ENCODE measurements around the gene SENP2. TPM values are rescaled to one million over a fixed set of nuclear protein-coding genes. Genes with fewer than 3 reads are reported as not detected.

SENP2 gene
- total RNA-seq, 1 experiment from 2014 or later, result 52.7 TPM

- ChIA-PET POLR2A (no interaction called here), CTCF (interaction anchor here (0.6 to 1.4 kb wide), 3 partner anchors 16 to 235 kb away, joined by 5 to 10 read pairs (median 10); no protein-coding TSS in a partner anchor)
- no peak for ATAC-seq
- DNase-seq (ENCODE audit: low read depth, low spot score), result no peak
- intact Hi-C loops (cut with micrococcal nuclease; ENCODE audit: unreplicated experiment), result loop anchor here (5.0 kb wide), 1 partner anchor 54 kb away; no protein-coding TSS in a partner anchor
- H3K9me3 ChIP-seq (ENCODE audit: control insufficient read depth, insufficient read depth, low read depth, low read length), result no peaks in the 10 kb centered on the region
- no peak overlapping the region for H3K4me3 ChIP-seq (ENCODE audit: low read depth in 2 of 2, low read length in 2 of 2)
- no TSS peak for BruUV-seq (replicated peaks)
- peaks cover 24% of the 10 kb centered on the region for H3K36me3 ChIP-seq (ENCODE audit: control insufficient read depth, insufficient read depth, low read length)
- in situ Hi-C loops (cut with HindIII; ENCODE audit: low pct_unique_long_range_greater_than_20kb, low sequenced_read_pairs), result no loop called here
- no peaks in the 10 kb centered on the region for H3K27me3 ChIP-seq (ENCODE audit: control insufficient read depth, insufficient read depth, low read length)
- TF ChIP-seq POLR2AphosphoS5 (IDR thresholded peaks at IDR 0.05; ENCODE audit: low read depth, low read length) (no peak), CTCF (IDR thresholded peaks at IDR 0.05) (no peak), SIN3A (IDR thresholded peaks at IDR 0.05; ENCODE audit: borderline replicate concordance, insufficient read depth, low read depth, low read length) (no peak), TCF7L2 (IDR thresholded peaks at IDR 0.05; ENCODE audit: low read depth, low read length) (no peak), REST (IDR thresholded peaks at IDR 0.05; ENCODE audit: insufficient read depth in 1 of 2, low read depth in 2 of 2, low read length in 1 of 2) (no peak)
- no peak overlapping the region for H3K27ac ChIP-seq (ENCODE audit: low read length)
- no peaks in the 10 kb centered on the region for H3K4me1 ChIP-seq (ENCODE audit: control insufficient read depth, insufficient read depth, low read length)
These were observed 91.9 kb downstream of the SENP2 start for GRCh38 chr3:185678027-185678426.

- BruUV-seq (replicated peaks), result no TSS peak
- H3K27ac ChIP-seq (ENCODE audit: low read length), result no peak overlapping the region
- CTCF ChIA-PET, result interaction anchor here (1.6 kb wide), 1 partner anchor 20 kb away, joined by 5 read pairs; no protein-coding TSS in a partner anchor
These were observed 94.1 kb downstream of the SENP2 start for GRCh38 chr3:185680231-185680630.

More at GRCh38 chr3:185680231-185680630, 94.1 kb downstream of the SENP2 start:
- H3K9me3 ChIP-seq (ENCODE audit: control insufficient read depth, insufficient read depth, low read depth, low read length), result no peaks in the 10 kb centered on the region
- H3K36me3 ChIP-seq (ENCODE audit: control insufficient read depth, insufficient read depth, low read length), result peaks cover 5% of the 10 kb centered on the region
- H3K4me1 ChIP-seq (ENCODE audit: control insufficient read depth, insufficient read depth, low read length), result no peaks in the 10 kb centered on the region
- no peak for TF ChIP-seq POLR2AphosphoS5 (IDR thresholded peaks at IDR 0.05; ENCODE audit: low read depth, low read length)
- no peak for TF ChIP-seq TCF7L2 (IDR thresholded peaks at IDR 0.05; ENCODE audit: low read depth, low read length)
- no peak for TF ChIP-seq SIN3A (IDR thresholded peaks at IDR 0.05; ENCODE audit: borderline replicate concordance, insufficient read depth, low read depth, low read length)
- no peak for TF ChIP-seq CTCF (IDR thresholded peaks at IDR 0.05)
- no peak for TF ChIP-seq REST (IDR thresholded peaks at IDR 0.05; ENCODE audit: insufficient read depth in 1 of 2, low read depth in 2 of 2, low read length in 1 of 2)
- intact Hi-C loops (cut with micrococcal nuclease; ENCODE audit: unreplicated experiment), result no loop called here
- H3K4me3 ChIP-seq (ENCODE audit: low read depth in 2 of 2, low read length in 2 of 2), result no peak overlapping the region
- DNase-seq (ENCODE audit: low read depth, low spot score) (no peak), ATAC-seq (no peak)
- in situ Hi-C loops (cut with HindIII; ENCODE audit: low pct_unique_long_range_greater_than_20kb, low sequenced_read_pairs), result no loop called here
- POLR2A ChIA-PET, result no interaction called here
- H3K27me3 ChIP-seq (ENCODE audit: control insufficient read depth, insufficient read depth, low read length), result no peaks in the 10 kb centered on the region
